Measurements from ENCODE around the gene ARHGEF4. TPM values are rescaled to one million over a fixed set of nuclear protein-coding genes. Genes with fewer than 3 reads are reported as not detected.

The ARHGEF4 gene
- total and polyA plus RNA-seq, 2 donors (not counting 3 experiments of a cell fraction or from before 2014, with no cell fraction given), result not detected

- Histone ChIP-seq H3K27ac (ENCODE audit: insufficient read depth, low read depth, low read length) (no peak overlapping the region), H3K9ac (replicated peaks; ENCODE audit: extremely low read depth, insufficient read depth, low read length) (no peak overlapping the region), H3K4me1 (ENCODE audit: control insufficient read depth, extremely low read depth, insufficient read depth, low read length) (no peaks in the 10 kb centered on the region), H3K36me3 (ENCODE audit: control insufficient read depth in 2 of 2, extremely low read depth in 1 of 2, insufficient read depth in 2 of 2, low read length in 2 of 2) (no peaks in the 10 kb centered on the region), H3K9me3 (replicated peaks; ENCODE audit: control insufficient read depth, insufficient read depth, low read length) (no peaks in the 10 kb centered on the region), H3K9me1 (replicated peaks; ENCODE audit: control insufficient read depth, extremely low read depth, insufficient read depth, low read length) (no peaks in the 10 kb centered on the region), H2AFZ (ENCODE audit: low read depth, low read length) (no peak overlapping the region), H3K27me3 (ENCODE audit: control insufficient read depth in 2 of 2, insufficient read depth in 2 of 2, low read length in 2 of 2) (peaks cover 0 to 2% of the 10 kb centered on the region in 2 experiments), H3K79me2 (ENCODE audit: control insufficient read depth, insufficient read depth, low read length) (no peaks in the 10 kb centered on the region), H3K4me3 (replicated peaks in 1 of 3; ENCODE audit: insufficient read depth in 1 of 3, low read depth in 1 of 3, low read length in 3 of 3) (no peak overlapping the region), H3K4me2 (ENCODE audit: insufficient read depth, low read length) (no peak overlapping the region), H4K20me1 (replicated peaks; ENCODE audit: control insufficient read depth, extremely low read depth, insufficient read depth, low read length) (no peaks in the 10 kb centered on the region)
- BruUV-seq (replicated peaks), result no TSS peak
- ChIA-PET CTCF (no interaction called here), POLR2A (no interaction called here)
- dilution Hi-C loops (cut with MboI; ENCODE audit: extremely low pct_ligation_motif_present, low sequenced_read_pairs) (no loop called here), intact Hi-C loops (cut with micrococcal nuclease) (no loop called here)
- TF ChIP-seq EZH2 (IDR thresholded peaks at IDR 0.05; ENCODE audit: borderline replicate concordance, low read depth, low read length, severe bottlenecking), result no peak
- no peak for TF ChIP-seq POLR2A (IDR thresholded peaks at IDR 0.05; ENCODE audit: low read depth, low read length)
- no peak for TF ChIP-seq JUN (IDR thresholded peaks at IDR 0.05; ENCODE audit: borderline replicate concordance, insufficient read depth, insufficient read length, low read depth)
- no peak for TF ChIP-seq FOS (IDR thresholded peaks at IDR 0.05; ENCODE audit: borderline replicate concordance, insufficient read depth, low read length)
- TF ChIP-seq GATA2 (IDR thresholded peaks at IDR 0.05; ENCODE audit: insufficient read depth, insufficient read length, low read depth, low read length), result no peak
- DNase-seq (ENCODE audit: low read depth, low spot score), result no peak
- FAIRE-seq, result no peak
Measured at GRCh38 chr2:130896813-130897212, 60.1 kb downstream of the ARHGEF4 start.

DNA sequence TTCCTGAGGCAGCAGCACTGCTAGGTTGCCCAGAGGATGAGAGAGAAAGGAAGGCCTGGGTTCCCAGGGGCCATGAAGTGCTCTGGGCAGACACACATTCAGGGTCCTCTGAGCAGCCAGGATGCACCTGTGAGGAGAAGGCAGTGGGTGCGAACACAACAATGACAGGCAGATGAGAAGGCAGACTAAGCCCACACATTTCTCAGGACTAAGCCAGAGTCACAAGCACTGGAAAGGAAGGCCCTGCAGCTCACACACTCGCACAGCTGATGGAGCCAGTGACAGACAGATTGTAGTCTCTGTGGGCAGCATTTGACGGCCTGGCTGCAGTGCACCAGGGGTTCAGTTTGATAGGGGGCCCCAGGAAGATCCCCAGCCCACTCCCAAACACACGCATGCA, 61.8 kb downstream of the ARHGEF4 start:
- H3K9me1 ChIP-seq (replicated peaks; ENCODE audit: control insufficient read depth, extremely low read depth, insufficient read depth, low read length), result no peaks in the 10 kb centered on the region
- no peak overlapping the region for H2AFZ ChIP-seq (ENCODE audit: low read depth, low read length)
- H3K36me3 ChIP-seq (ENCODE audit: control insufficient read depth in 2 of 2, extremely low read depth in 1 of 2, insufficient read depth in 2 of 2, low read length in 2 of 2), result no peaks in the 10 kb centered on the region
- H3K4me1 ChIP-seq (ENCODE audit: control insufficient read depth, extremely low read depth, insufficient read depth, low read length), result no peaks in the 10 kb centered on the region
- intact Hi-C loops (cut with micrococcal nuclease) (no loop called here), dilution Hi-C loops (cut with MboI; ENCODE audit: extremely low pct_ligation_motif_present, low sequenced_read_pairs) (no loop called here)
- H3K9ac ChIP-seq (replicated peaks; ENCODE audit: extremely low read depth, insufficient read depth, low read length), result no peak overlapping the region
- H3K9me3 ChIP-seq (replicated peaks; ENCODE audit: control insufficient read depth, insufficient read depth, low read length), result no peaks in the 10 kb centered on the region
- no peaks in the 10 kb centered on the region for H3K79me2 ChIP-seq (ENCODE audit: control insufficient read depth, insufficient read depth, low read length)
- H4K20me1 ChIP-seq (replicated peaks; ENCODE audit: control insufficient read depth, extremely low read depth, insufficient read depth, low read length), result no peaks in the 10 kb centered on the region
- no peak overlapping the region for H3K4me2 ChIP-seq (ENCODE audit: insufficient read depth, low read length)
- POLR2A ChIA-PET, result no interaction called here
- DNase-seq (ENCODE audit: low read depth, low spot score) (no peak), FAIRE-seq (no peak)
- BruUV-seq (replicated peaks), result no TSS peak
- no peak overlapping the region for H3K27ac ChIP-seq (ENCODE audit: insufficient read depth, low read depth, low read length)
- CTCF ChIA-PET, result no interaction called here
- H3K27me3 ChIP-seq (ENCODE audit: control insufficient read depth in 2 of 2, insufficient read depth in 2 of 2, low read length in 2 of 2), result peaks cover 0 to 2% of the 10 kb centered on the region in 2 experiments
- TF ChIP-seq MAX (IDR thresholded peaks at IDR 0.05; ENCODE audit: insufficient read depth, insufficient read length) (no peak), EZH2 (IDR thresholded peaks at IDR 0.05; ENCODE audit: borderline replicate concordance, low read depth, low read length, severe bottlenecking) (no peak), POLR2A (IDR thresholded peaks at IDR 0.05; ENCODE audit: low read depth, low read length) (no peak), MYC (IDR thresholded peaks at IDR 0.05; ENCODE audit: low read depth, low read length) (no peak), JUN (IDR thresholded peaks at IDR 0.05; ENCODE audit: borderline replicate concordance, insufficient read depth, insufficient read length, low read depth) (no peak), FOS (IDR thresholded peaks at IDR 0.05; ENCODE audit: borderline replicate concordance, insufficient read depth, low read length) (no peak), GATA2 (IDR thresholded peaks at IDR 0.05; ENCODE audit: insufficient read depth, insufficient read length, low read depth, low read length) (no peak), POLR2AphosphoS5 (IDR thresholded peaks at IDR 0.05; ENCODE audit: insufficient read depth, low read depth, low read length) (no peak)
- TF ChIP-seq, protein P1, sequence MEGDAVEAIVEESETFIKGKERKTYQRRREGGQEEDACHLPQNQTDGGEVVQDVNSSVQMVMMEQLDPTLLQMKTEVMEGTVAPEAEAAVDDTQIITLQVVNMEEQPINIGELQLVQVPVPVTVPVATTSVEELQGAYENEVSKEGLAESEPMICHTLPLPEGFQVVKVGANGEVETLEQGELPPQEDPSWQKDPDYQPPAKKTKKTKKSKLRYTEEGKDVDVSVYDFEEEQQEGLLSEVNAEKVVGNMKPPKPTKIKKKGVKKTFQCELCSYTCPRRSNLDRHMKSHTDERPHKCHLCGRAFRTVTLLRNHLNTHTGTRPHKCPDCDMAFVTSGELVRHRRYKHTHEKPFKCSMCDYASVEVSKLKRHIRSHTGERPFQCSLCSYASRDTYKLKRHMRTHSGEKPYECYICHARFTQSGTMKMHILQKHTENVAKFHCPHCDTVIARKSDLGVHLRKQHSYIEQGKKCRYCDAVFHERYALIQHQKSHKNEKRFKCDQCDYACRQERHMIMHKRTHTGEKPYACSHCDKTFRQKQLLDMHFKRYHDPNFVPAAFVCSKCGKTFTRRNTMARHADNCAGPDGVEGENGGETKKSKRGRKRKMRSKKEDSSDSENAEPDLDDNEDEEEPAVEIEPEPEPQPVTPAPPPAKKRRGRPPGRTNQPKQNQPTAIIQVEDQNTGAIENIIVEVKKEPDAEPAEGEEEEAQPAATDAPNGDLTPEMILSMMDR (IDR thresholded peaks at IDR 0.05; ENCODE audit: extremely low read depth in 1 of 2, insufficient read depth in 1 of 2, low read depth in 1 of 2, low read length in 2 of 2), result no peak
- no peak overlapping the region for H3K4me3 ChIP-seq (replicated peaks in 1 of 3; ENCODE audit: insufficient read depth in 1 of 3, low read depth in 1 of 3, low read length in 3 of 3)

Data from endothelial cell of umbilical vein (primary cell).